ES-I3 (cell line): Measurements from ENCODE around the gene OR1G1.
"Not testable (repeated sequence)": the region's sequence is repeated elsewhere in the genome, so short reads cannot be mapped to it uniquely, and the experiment has no call there.

Experiments
- H3K36me3 ChIP-seq: 2 replicates; pipeline ENCODE4 v1.6.1; 2013; ENCODE audit warnings: mild to moderate bottlenecking, low read length, control low read depth, moderate library complexity; ENCODE audit not compliant: insufficient read depth
- H3K4me1 ChIP-seq: 2 replicates; pipeline ENCODE4 v1.6.1; 2013; ENCODE audit warnings: mild to moderate bottlenecking, control low read depth, low read length; ENCODE audit not compliant: insufficient read depth
- H3K9ac ChIP-seq: 2 replicates; pipeline ENCODE4 v1.6.1; 2013; ENCODE audit warnings: low read depth, mild to moderate bottlenecking, low read length, moderate library complexity
- H3K9me3 ChIP-seq: 2 replicates; pipeline ENCODE4 v1.6.1; 2013; ENCODE audit warnings: mild to moderate bottlenecking, low read length, moderate library complexity; ENCODE audit not compliant: control insufficient read depth, insufficient read depth

Gene OR1G1

GRCh38 chr17:3127451-3127850 is at the start of gene OR1G1:
Gene OR1G1 (minus strand): TSS chr17:3127551. CDS start chr17:3127551, 0 bp downstream.
- no peaks in the 10 kb centered on the region for H3K9me3 ChIP-seq
- no peaks in the 10 kb centered on the region for H3K4me1 ChIP-seq
- no peaks in the 10 kb centered on the region for H3K36me3 ChIP-seq
- H3K9ac ChIP-seq, result no peak within 1 kb of the TSS

GRCh38 chr17:3167574-3167973 is 40.2 kb upstream of the OR1G1 start:
- no peaks in the 10 kb centered on the region for H3K36me3 ChIP-seq
- no peak overlapping the region for H3K9ac ChIP-seq
- no peaks in the 10 kb centered on the region; the same call in 1 of the 2 replicates for H3K9me3 ChIP-seq
- H3K4me1 ChIP-seq, result no peaks in the 10 kb centered on the region

- no peaks in the 10 kb centered on the region for H3K36me3 ChIP-seq
- no peaks in the 10 kb centered on the region for H3K4me1 ChIP-seq
- no peaks in the 10 kb centered on the region for H3K9me3 ChIP-seq
- no peak overlapping the region for H3K9ac ChIP-seq
These were observed 29.9 kb upstream of the OR1G1 start for GRCh38 chr17:3157218-3157617.

GRCh38 chr17:3137494-3137893 is 10.1 kb upstream of the OR1G1 start:
- not testable (repeated sequence) for H3K9me3 ChIP-seq, H3K9ac ChIP-seq, H3K4me1 ChIP-seq, H3K36me3 ChIP-seq

GRCh38 chr17:3104322-3104721 is 23.0 kb downstream of the OR1G1 start, which contains the start of gene OR1D2:
Gene OR1D2 (minus strand): TSS chr17:3104422. CDS start chr17:3092996, 11,426 bp downstream.
- H3K9ac ChIP-seq, result no peak within 1 kb of the TSS
- no peaks in the 10 kb centered on the region for H3K36me3 ChIP-seq
- H3K4me1 ChIP-seq, result no peaks in the 10 kb centered on the region
- no peaks in the 10 kb centered on the region for H3K9me3 ChIP-seq
